ENCODE measurements around the gene FHOD3. TPM values are rescaled to one million over a fixed set of nuclear protein-coding genes. Genes with fewer than 3 reads are reported as not detected.

Gene FHOD3
- polyA plus RNA-seq, 1 experiment = 41.1 TPM

DNA sequence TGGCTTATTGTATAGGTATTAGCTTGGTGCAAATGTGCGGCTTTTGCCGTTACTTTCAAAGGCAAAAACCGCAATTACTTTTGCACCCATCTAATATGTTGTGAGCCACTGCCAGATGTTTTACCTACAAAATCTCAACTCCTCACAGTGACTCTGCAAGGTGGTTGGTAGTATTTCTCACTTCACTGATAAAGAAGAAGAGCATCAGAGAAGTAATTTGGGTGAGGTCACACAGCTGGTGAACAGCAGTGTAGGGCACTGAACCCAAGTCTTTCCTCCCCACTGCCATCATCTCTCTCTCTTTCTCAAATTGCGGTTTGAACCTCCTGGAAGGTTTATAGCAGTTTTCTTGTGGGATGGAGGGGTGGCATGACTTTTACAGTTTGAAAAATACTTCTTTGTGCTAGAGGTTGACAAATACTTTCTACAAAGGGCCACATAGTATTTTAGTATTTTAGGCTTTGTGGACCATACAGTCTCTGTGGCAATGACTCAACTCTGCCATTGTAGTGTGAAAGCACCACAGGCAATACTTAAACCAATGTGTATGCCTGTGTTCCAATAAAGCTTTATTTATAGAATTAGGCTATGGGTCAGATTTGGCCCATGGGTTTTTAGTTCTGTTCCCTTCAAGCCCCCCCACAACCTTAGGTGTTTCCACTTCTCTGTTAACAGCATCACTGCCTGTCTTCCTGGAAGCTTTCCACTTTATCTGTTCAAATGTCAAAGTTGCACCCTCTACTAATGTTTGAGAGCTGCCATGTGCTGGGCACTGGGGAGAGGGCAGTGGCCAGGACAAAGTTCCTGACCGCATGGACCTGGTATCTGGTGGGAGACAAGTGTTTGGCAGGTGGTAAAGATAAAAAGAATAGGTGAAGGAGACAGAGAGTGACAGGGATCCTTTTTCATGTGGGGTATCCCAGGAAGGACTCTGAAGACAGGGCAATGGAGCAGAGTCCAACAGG lies 30.1 kb downstream of the FHOD3 start:
- Histone ChIP-seq H3K27ac (ENCODE audit: low read depth, low read length) (no peak overlapping the region), H3K27me3 (ENCODE audit: control insufficient read depth, insufficient read depth, low read length) (peaks cover 3% of the 10 kb centered on the region)
- no peak for TF ChIP-seq CTCF (IDR thresholded peaks at IDR 0.05; ENCODE audit: low read depth, low read length)

DNA sequence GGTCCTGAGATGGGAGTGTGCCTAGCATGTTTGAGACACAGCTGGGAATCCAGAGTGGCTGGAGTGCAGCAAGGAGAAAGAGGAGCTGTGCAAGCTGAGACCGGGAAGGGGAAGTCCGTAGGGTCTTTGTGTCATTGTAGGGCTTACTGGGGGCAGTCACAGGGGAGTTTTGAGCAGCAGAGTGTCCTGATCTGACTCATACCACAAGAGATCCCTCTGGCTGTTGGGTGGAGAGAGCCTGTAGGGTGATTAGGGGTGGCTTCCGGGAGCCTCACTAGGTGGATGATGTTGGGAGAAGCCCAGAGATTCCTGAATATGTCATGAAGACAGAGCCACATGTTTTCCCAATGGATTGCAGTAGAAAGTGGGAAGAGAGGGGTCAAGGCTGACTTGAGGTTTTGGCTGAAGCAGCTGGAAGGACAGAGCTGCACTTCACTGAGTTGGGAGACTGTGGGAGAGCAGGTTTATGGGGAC lies 30.9 kb downstream of the FHOD3 start:
- no peak for TF ChIP-seq CTCF (IDR thresholded peaks at IDR 0.05; ENCODE audit: low read depth, low read length)
- H3K4me3 ChIP-seq (ENCODE audit: low read depth, low read length) = no peak overlapping the region
- H3K27ac ChIP-seq (ENCODE audit: low read depth, low read length) = no peak overlapping the region
- peaks cover 3% of the 10 kb centered on the region for H3K27me3 ChIP-seq (ENCODE audit: control insufficient read depth, insufficient read depth, low read length)
- ChIA-PET POLR2A (no interaction called here), CTCF (no interaction called here)
- H3K9me3 ChIP-seq (ENCODE audit: control insufficient read depth, insufficient read depth, low read length) = no peaks in the 10 kb centered on the region
- no peak for DNase-seq (ENCODE audit: low read depth, low spot score)

More for the DNA sequence above, 30.1 kb downstream of the FHOD3 start:
- no peak for DNase-seq (ENCODE audit: low read depth, low spot score)
- CTCF ChIA-PET = no interaction called here
- Histone ChIP-seq H3K9me3 (ENCODE audit: control insufficient read depth, insufficient read depth, low read length) (no peaks in the 10 kb centered on the region), H3K4me3 (ENCODE audit: low read depth, low read length) (no peak overlapping the region)
- POLR2A ChIA-PET = no interaction called here

DNA sequence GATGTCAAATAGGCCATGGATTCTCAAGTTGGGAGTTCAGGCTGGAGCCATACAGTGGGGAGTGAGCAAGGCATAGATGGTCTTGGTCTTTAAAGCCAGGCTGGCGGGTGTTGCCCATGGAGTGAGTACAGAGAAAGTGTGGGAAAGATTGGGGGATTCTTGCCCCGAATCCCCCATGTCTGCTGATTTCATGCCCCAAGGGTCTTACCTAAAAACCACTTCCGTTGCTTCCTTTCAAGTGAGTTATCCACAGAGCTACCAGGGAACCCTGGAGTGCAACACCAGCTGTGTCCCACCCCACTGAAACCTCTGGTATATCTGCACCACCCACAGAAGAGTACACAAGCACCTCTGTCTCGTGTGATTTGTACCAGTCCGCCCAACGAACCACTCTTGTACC lies 31.4 kb downstream of the FHOD3 start:
- CTCF ChIA-PET = no interaction called here
- Histone ChIP-seq H3K27ac (ENCODE audit: low read depth, low read length) (no peak overlapping the region), H3K9me3 (ENCODE audit: control insufficient read depth, insufficient read depth, low read length) (no peaks in the 10 kb centered on the region), H3K27me3 (ENCODE audit: control insufficient read depth, insufficient read depth, low read length) (peaks cover 3% of the 10 kb centered on the region), H3K4me3 (ENCODE audit: low read depth, low read length) (no peak overlapping the region)
- TF ChIP-seq CTCF (IDR thresholded peaks at IDR 0.05; ENCODE audit: low read depth, low read length) = no peak
- POLR2A ChIA-PET = interaction anchor here (1.7 kb wide), 1 partner anchor 19 kb away, joined by 4 read pairs; no protein-coding TSS in a partner anchor
- no peak for DNase-seq (ENCODE audit: low read depth, low spot score)

GRCh38 chr18:36329684-36330434 lies 32.3 kb downstream of the FHOD3 start:
- no peak for DNase-seq (ENCODE audit: low read depth, low spot score)
- POLR2A ChIA-PET = interaction anchor here (1.1 to 1.7 kb wide), 2 partner anchors 20 to 89 kb away, joined by 3 to 4 read pairs; no protein-coding TSS in a partner anchor
- Histone ChIP-seq H3K27ac (ENCODE audit: low read depth, low read length) (no peak overlapping the region), H3K4me3 (ENCODE audit: low read depth, low read length) (no peak overlapping the region), H3K27me3 (ENCODE audit: control insufficient read depth, insufficient read depth, low read length) (peaks cover 3% of the 10 kb centered on the region), H3K9me3 (ENCODE audit: control insufficient read depth, insufficient read depth, low read length) (no peaks in the 10 kb centered on the region)
- no peak for TF ChIP-seq CTCF (IDR thresholded peaks at IDR 0.05; ENCODE audit: low read depth, low read length)
- CTCF ChIA-PET = interaction anchor here (1.1 kb wide), 1 partner anchor 427 kb away, joined by 3 read pairs; no protein-coding TSS in a partner anchor

Measured in AG04450 (cell line).